ENCODE measurements around the gene SACM1L. TPM values are rescaled to one million over a fixed set of nuclear protein-coding genes. Genes with fewer than 3 reads are reported as not detected.

Gene SACM1L
- total and polyA plus RNA-seq, 2 experiments from 2014 or later = 28.1 to 61.6 TPM

- peak overlapping the region; percentile 31 for H3K4me2 ChIP-seq
- no peaks in the 10 kb centered on the region for H3K9me2 ChIP-seq (replicated peaks; ENCODE audit: insufficient read depth)
- peaks cover 27% of the 10 kb centered on the region for H3K4me1 ChIP-seq (ENCODE audit: insufficient read depth)
- H3K4me3 ChIP-seq = no peak overlapping the region
- TF ChIP-seq, protein P1, sequence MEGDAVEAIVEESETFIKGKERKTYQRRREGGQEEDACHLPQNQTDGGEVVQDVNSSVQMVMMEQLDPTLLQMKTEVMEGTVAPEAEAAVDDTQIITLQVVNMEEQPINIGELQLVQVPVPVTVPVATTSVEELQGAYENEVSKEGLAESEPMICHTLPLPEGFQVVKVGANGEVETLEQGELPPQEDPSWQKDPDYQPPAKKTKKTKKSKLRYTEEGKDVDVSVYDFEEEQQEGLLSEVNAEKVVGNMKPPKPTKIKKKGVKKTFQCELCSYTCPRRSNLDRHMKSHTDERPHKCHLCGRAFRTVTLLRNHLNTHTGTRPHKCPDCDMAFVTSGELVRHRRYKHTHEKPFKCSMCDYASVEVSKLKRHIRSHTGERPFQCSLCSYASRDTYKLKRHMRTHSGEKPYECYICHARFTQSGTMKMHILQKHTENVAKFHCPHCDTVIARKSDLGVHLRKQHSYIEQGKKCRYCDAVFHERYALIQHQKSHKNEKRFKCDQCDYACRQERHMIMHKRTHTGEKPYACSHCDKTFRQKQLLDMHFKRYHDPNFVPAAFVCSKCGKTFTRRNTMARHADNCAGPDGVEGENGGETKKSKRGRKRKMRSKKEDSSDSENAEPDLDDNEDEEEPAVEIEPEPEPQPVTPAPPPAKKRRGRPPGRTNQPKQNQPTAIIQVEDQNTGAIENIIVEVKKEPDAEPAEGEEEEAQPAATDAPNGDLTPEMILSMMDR (IDR thresholded peaks at IDR 0.05; ENCODE audit: poor library complexity) = no peak
- no peak for TF ChIP-seq EZH2phosphoT487 (IDR thresholded peaks at IDR 0.05; ENCODE audit: low read depth, severe bottlenecking, unreplicated experiment)
- no peak for TF ChIP-seq EZH2 (IDR thresholded peaks at IDR 0.05; ENCODE audit: borderline replicate concordance)
- no peaks in the 10 kb centered on the region for H3K79me2 ChIP-seq
- 74% methylated on average over 7 of the region's 7 CpGs for WGBS (ENCODE audit: low lambda C conversion rate, missing lambda C conversion rate)
- peak overlapping the region; percentile 89 for H3K27ac ChIP-seq
- H3K9me3 ChIP-seq (ENCODE audit: low read depth) = no peaks in the 10 kb centered on the region
- H2AFZ ChIP-seq = no peak overlapping the region
- no peaks in the 10 kb centered on the region for H3K36me3 ChIP-seq (replicated peaks; ENCODE audit: insufficient read depth, low read depth)
- no peaks in the 10 kb centered on the region for H3K27me3 ChIP-seq
- no peaks in the 10 kb centered on the region for H4K20me1 ChIP-seq (ENCODE audit: insufficient read depth, poor library complexity, severe bottlenecking)
- no peak for DNase-seq (ENCODE audit: low spot score)
Measured at GRCh38 chr3:45676325-45677032, 12.7 kb upstream of the SACM1L start.

DNA sequence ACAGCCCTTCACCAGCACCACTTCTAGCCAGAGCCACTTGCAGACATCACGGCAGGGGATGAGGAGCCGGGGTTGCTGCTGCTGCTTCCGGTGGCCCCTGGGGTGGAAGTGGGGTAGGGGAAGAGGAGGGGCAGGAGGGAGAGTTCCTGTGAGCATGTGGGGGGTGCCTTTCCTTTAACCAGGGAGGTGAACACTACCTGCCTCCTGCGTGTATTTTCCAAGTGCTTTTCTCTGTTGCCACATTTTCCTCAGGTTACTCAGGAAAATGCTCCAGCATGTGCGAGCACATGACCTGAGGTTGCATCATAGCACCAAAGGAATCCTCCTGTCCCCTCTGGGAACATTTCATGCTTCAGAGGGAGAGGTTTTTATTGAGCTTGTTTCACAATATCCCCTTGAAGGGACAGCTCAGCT lies 12.2 kb upstream of the SACM1L start:
- H3K36me3 ChIP-seq (replicated peaks; ENCODE audit: insufficient read depth, low read depth) = no peaks in the 10 kb centered on the region
- DNase-seq (ENCODE audit: low spot score) = peak; percentile 79
- TF ChIP-seq EZH2 (IDR thresholded peaks at IDR 0.05; ENCODE audit: borderline replicate concordance) (no peak), EZH2phosphoT487 (IDR thresholded peaks at IDR 0.05; ENCODE audit: low read depth, severe bottlenecking, unreplicated experiment) (no peak)
- TF ChIP-seq, protein P1 (IDR thresholded peaks at IDR 0.05; ENCODE audit: poor library complexity) = no peak
- no peaks in the 10 kb centered on the region for H3K27me3 ChIP-seq
- peaks cover 32% of the 10 kb centered on the region for H3K4me1 ChIP-seq (ENCODE audit: insufficient read depth)
- peak overlapping the region; percentile 89 for H3K27ac ChIP-seq
- H3K79me2 ChIP-seq = no peaks in the 10 kb centered on the region
- no peaks in the 10 kb centered on the region for H3K9me3 ChIP-seq (ENCODE audit: low read depth)
- no peak overlapping the region for H2AFZ ChIP-seq
- no peaks in the 10 kb centered on the region for H4K20me1 ChIP-seq (ENCODE audit: insufficient read depth, poor library complexity, severe bottlenecking)
- WGBS (ENCODE audit: low lambda C conversion rate, missing lambda C conversion rate) = 47% methylated on average over 5 of the region's 5 CpGs
- H3K9me2 ChIP-seq (replicated peaks; ENCODE audit: insufficient read depth) = no peaks in the 10 kb centered on the region
- H3K4me2 ChIP-seq = peak overlapping the region; percentile 31
- no peak overlapping the region for H3K4me3 ChIP-seq

- TF ChIP-seq EZH2 (IDR thresholded peaks at IDR 0.05; ENCODE audit: borderline replicate concordance) = no peak
- TF ChIP-seq, protein P1 (IDR thresholded peaks at IDR 0.05; ENCODE audit: poor library complexity) = no peak
- TF ChIP-seq EZH2phosphoT487 (IDR thresholded peaks at IDR 0.05; ENCODE audit: low read depth, severe bottlenecking, unreplicated experiment) = no peak
- peak overlapping the region; percentile 60 for H3K27ac ChIP-seq
- H3K4me1 ChIP-seq (ENCODE audit: insufficient read depth) = peaks cover 39% of the 10 kb centered on the region
- no peak overlapping the region for H3K4me3 ChIP-seq
- H3K79me2 ChIP-seq = no peaks in the 10 kb centered on the region
- H3K36me3 ChIP-seq (replicated peaks; ENCODE audit: insufficient read depth, low read depth) = no peaks in the 10 kb centered on the region
- no peak for DNase-seq (ENCODE audit: low spot score)
- no peaks in the 10 kb centered on the region for H3K9me3 ChIP-seq (ENCODE audit: low read depth)
- H2AFZ ChIP-seq = no peak overlapping the region
- no peaks in the 10 kb centered on the region for H3K27me3 ChIP-seq
- H3K4me2 ChIP-seq = no peak overlapping the region
- no peaks in the 10 kb centered on the region for H3K9me2 ChIP-seq (replicated peaks; ENCODE audit: insufficient read depth)
- WGBS (ENCODE audit: low lambda C conversion rate, missing lambda C conversion rate) = 95% methylated on average over 10 of the region's 10 CpGs
- H4K20me1 ChIP-seq (ENCODE audit: insufficient read depth, poor library complexity, severe bottlenecking) = no peaks in the 10 kb centered on the region
Measured at GRCh38 chr3:45677841-45678240, 11.4 kb upstream of the SACM1L start.
